Mesodermal cell (in vitro differentiated cells): ENCODE measurements around the gene CHRD.

Experiments used
- H3K27ac ChIP-seq: 2 replicates; pipeline ENCODE4 v1.7.0; 2013; ENCODE audit warnings: mild to moderate bottlenecking, low read depth, low read length, moderate library complexity; ENCODE audit not compliant: severe bottlenecking
- H3K36me3 ChIP-seq: 2 replicates; pipeline ENCODE4 v1.7.1; 2013; ENCODE audit warnings: mild to moderate bottlenecking, low read length, moderate library complexity; ENCODE audit not compliant: control insufficient read depth, insufficient read depth
- H3K4me1 ChIP-seq: one replicate; pipeline ENCODE4 v1.7.1; 2013; ENCODE audit warnings: mild to moderate bottlenecking, low read length; ENCODE audit not compliant: insufficient read depth, control insufficient read depth, poor library complexity, severe bottlenecking
- H3K4me3 ChIP-seq: 2 replicates; pipeline ENCODE4 v1.7.0; 2013; ENCODE audit warnings: low read length, control low read depth, mild to moderate bottlenecking; ENCODE audit not compliant: insufficient read depth, poor library complexity, severe bottlenecking; ENCODE audit errors: extremely low read depth
- H3K9me3 ChIP-seq: 2 replicates; pipeline ENCODE4 v1.7.1; 2013; ENCODE audit warnings: mild to moderate bottlenecking, low read length, moderate library complexity; ENCODE audit not compliant: control insufficient read depth
- WGBS, 2 experiments: methylation state at CpG; one replicate each; pipeline ENCODE4 v1.1.5; 2013; ENCODE audit warnings: missing lambda C conversion rate in 2 of 2; ENCODE audit not compliant: insufficient coverage in 2 of 2; 5-methylcytosine and 5-hydroxymethylcytosine counted together

Gene CHRD

DNA sequence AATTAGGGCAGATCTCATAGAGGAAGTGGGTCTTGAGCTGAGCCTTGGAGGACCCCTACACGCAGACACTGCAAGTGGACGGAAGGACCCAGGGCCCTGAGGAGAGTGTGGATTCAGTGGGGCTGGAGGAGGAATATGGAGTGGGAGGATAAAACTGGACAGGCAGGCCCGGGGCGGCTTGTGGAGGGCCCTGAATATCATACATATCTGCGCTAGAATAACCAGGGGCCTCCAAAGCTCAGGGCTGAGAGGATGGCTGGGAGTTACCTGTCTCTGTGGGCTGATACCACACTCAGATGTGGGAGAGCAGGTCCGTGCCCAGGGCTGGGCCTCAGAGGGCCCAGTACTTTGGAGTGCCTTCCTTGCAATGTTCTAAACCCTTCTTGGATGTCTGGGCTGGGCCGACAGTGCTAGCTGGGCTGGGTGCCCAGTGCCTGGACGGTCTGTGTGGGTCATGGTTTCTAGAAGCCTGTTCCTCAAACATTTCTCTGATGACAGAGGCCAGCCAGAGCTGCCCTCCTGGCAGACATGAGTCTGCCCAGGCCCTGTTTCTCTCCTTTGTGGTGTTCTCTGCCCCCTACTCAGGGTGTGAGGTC is 29.6 kb downstream of the CHRD start:
- 93 to 95% methylated on average over 6 to 7 of the region's 8 CpGs for WGBS, 2 experiments

DNA sequence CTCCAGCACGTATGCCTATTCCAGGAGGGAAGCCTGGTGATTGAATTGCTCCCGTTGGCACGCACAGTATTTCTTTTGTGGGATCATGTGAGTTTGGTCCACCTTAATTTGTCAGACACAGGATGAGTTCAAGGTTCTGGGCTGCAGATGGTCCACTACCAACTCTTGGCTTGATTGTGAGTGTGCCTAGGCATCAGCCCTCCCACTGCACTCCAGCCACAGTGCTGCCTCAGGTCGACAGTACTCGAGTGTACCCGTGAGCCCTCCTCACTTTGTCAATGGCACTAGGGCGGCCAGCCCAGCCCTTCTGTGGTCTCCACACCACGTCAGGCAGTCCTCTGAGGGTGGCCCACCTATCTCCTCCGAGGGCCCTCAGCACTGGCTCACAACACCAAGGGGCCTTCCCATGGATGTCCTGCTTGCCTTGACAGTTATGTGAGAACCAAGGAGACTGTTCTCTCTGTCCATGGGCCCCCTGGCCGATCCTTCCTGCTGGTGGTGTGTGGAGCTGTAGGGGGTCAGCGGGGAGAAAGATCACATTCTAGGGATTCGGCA is 30.2 kb downstream of the CHRD start:
- H3K9me3 ChIP-seq, result no peaks in the 10 kb centered on the region
- no peaks in the 10 kb centered on the region for H3K36me3 ChIP-seq
- 89 to 96% methylated on average over 8 to 11 of the region's 12 CpGs for WGBS, 2 experiments
- H3K4me3 ChIP-seq, result no peak overlapping the region
- H3K4me1 ChIP-seq, result no peaks in the 10 kb centered on the region
- no peak overlapping the region for H3K27ac ChIP-seq

More for the DNA sequence above, 29.6 kb downstream of the CHRD start:
- no peaks in the 10 kb centered on the region for H3K9me3 ChIP-seq
- no peak overlapping the region for H3K4me3 ChIP-seq
- no peak overlapping the region for H3K27ac ChIP-seq
- no peaks in the 10 kb centered on the region for H3K36me3 ChIP-seq
- H3K4me1 ChIP-seq, result no peaks in the 10 kb centered on the region

DNA sequence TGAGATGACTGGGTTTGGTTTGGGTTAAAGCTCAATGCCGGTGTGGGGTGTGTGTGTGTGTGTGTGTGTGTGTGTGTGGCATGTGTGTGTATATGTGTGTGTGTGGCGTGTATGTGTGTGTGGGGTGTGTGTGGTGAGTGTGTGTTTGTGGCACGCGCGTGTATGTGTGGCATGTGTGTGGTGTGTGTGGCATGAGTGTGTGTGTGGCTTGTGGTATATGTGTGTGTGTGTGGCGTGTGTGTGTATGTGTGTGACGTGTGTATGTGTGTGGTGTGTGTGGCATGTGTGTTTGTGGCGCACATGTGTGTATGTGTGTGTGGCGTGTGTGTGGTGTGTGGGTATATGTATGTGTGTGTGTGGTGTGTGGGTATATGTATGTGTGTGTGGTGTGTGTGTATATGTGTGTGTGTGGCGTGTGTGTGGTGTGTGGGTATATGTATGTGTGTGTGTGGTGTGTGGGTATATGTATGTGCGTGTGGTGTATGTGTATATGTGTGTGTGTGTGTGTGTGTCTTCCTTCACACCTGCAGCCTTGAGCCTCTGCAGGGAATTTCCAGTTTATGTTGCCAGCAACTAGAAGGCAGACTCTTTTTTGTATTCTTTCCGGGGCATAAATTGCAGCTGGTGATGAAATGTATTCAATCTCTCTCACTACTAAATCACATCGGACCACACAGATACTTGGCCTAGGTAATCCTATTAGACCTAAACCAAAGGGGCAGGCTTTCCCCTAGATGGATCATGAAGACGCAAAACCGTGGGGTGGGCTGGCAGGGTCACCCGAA is 34.8 kb downstream of the CHRD start:
- Histone ChIP-seq H3K4me1 (no peaks in the 10 kb centered on the region), H3K9me3 (no peaks in the 10 kb centered on the region), H3K27ac (no peak overlapping the region), H3K36me3 (no peaks in the 10 kb centered on the region), H3K4me3 (no peak overlapping the region)
- WGBS, 2 experiments, result 81 to 87% methylated on average over 12 to 14 of the region's 16 CpGs

DNA sequence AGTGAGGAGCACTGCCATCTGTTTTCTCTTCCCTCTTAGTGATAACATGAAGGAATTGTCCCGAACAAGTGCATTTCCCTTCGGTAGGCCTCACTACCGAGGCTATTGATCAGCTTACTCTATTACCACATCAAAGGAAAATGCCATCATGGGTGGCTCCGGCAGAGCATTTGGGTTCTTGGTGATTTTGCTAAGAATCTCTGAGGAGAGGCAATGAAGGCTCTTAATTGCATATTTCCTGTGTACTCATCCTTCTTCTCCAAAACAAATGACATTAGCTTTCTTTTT is 35.3 kb downstream of the CHRD start:
- H3K4me3 ChIP-seq, result no peak overlapping the region
- no peaks in the 10 kb centered on the region for H3K4me1 ChIP-seq
- H3K9me3 ChIP-seq, result no peaks in the 10 kb centered on the region
- no peaks in the 10 kb centered on the region for H3K36me3 ChIP-seq
- WGBS, 2 experiments, result 60% methylated on average over 1 of the region's 4 CpGs; no CpG with 5 or more reads in 1 of the 2 experiments
- no peak overlapping the region for H3K27ac ChIP-seq

DNA sequence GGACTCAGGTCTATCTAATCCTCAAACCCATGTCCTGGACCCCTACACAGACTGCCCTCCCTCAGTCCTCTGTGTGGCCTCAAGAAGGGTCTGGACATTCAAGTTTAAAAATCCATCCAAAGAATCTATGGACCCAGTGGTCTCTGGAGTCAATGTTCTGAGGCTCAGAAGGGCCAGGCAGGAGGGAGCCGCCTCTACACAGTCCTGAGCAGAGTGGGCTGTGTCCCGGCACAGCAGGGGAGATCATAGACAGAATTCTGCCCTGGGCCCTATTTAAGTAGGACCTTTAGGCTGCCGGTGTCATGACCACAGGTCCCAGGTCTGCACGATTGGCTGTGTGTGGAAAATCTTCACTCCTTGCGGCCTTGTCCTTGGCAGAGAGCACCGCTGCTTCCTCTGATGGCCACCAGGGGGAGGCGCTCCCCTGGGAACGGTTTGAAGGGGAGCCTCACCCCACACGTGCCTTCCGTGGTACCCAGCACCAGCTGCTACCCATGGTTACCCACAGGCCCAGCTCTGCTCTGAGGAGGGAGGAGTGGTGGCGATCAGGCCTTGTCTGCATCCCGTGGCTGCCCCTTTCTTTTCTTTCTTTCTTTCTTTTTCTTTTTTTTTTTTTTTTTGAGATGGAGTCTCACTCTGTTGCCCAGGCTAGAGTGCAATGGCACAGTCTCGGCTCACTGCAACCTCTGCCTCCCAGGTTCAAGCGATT is 37.9 kb downstream of the CHRD start:
- 48 to 50% methylated on average over 5 to 11 of the region's 14 CpGs for WGBS, 2 experiments
- Histone ChIP-seq H3K27ac (no peak overlapping the region), H3K4me3 (no peak overlapping the region), H3K4me1 (no peaks in the 10 kb centered on the region), H3K36me3 (no peaks in the 10 kb centered on the region), H3K9me3 (no peaks in the 10 kb centered on the region)

DNA sequence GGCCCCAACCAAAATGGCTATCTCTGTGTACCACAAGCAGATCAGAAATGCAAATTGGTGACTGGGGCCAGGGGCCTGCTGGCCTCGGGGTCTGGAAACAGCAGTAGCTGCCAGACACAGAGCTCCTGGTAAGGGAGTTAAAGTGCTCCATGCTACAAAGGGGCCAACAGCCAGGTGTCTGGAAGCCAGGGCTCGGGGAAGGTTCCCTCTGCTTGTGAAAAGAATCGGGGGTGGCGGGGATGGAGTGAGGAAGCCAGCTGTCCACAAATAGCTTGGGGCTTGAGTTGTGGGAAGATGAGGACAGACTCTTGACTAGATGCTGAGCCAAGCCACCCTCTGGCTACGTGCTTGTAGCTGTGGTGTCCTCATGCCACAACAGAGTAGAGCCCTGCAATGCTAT is 39.3 kb downstream of the CHRD start:
- WGBS, 2 experiments, result 87 to 100% methylated on average over 1 to 5 of the region's 5 CpGs
- no peaks in the 10 kb centered on the region for H3K36me3 ChIP-seq
- no peak overlapping the region for H3K4me3 ChIP-seq
- H3K27ac ChIP-seq, result no peak overlapping the region
- no peaks in the 10 kb centered on the region for H3K9me3 ChIP-seq
- H3K4me1 ChIP-seq, result no peaks in the 10 kb centered on the region

DNA sequence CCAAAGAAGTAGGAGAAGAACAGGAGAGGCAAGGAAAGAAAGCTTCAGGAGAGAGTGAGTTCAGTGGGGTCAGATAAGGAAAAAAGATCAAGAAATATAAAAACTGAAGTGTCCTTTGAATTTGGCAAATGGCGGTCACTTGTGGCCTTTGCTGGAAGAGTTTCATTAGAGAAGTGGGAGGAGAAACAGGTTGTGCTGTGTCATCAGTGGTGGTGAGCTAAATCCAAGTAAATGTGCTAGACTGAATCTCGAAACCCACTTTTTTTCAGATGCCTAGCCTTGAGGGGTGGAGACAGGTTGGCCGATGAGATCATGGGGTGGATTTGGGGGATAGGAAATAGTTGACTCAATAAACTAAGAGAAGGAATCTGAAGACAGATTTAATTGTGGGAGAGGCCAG is 43.7 kb downstream of the CHRD start:
- no peaks in the 10 kb centered on the region for H3K9me3 ChIP-seq
- WGBS, 2 experiments, result 94 to 97% methylated on average over 2 to 3 of the region's 3 CpGs
- H3K36me3 ChIP-seq, result no peaks in the 10 kb centered on the region
- no peak overlapping the region for H3K27ac ChIP-seq
- no peaks in the 10 kb centered on the region for H3K4me1 ChIP-seq
- H3K4me3 ChIP-seq, result no peak overlapping the region

DNA sequence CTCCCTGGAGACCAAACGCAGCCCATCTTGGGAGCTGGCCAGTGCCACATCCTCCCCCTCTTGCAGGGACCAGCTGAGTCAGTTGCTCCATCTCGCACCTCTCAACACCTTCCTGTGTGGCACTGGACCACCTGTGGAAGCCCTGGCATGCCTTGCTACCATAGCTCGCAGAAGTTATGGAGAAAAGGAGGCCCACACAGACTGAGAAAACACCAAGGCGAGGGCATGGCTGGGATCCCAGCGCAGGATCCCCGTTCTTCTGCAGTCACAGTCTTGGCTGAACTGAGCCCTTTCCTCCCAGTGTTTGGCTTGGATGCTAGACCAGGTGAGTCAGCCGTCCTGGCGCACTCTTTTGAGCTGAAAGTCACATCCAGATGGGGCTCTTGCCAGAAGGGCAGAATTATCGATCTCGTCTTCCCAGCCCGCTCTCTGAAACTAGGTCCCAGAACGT is 46.9 kb downstream of the CHRD start:
- Histone ChIP-seq H3K9me3 (no peaks in the 10 kb centered on the region), H3K36me3 (no peaks in the 10 kb centered on the region), H3K4me3 (no peak overlapping the region), H3K27ac (no peak overlapping the region), H3K4me1 (no peaks in the 10 kb centered on the region)
- WGBS, 2 experiments, result 90 to 93% methylated on average over 9 to 10 of the region's 12 CpGs

DNA sequence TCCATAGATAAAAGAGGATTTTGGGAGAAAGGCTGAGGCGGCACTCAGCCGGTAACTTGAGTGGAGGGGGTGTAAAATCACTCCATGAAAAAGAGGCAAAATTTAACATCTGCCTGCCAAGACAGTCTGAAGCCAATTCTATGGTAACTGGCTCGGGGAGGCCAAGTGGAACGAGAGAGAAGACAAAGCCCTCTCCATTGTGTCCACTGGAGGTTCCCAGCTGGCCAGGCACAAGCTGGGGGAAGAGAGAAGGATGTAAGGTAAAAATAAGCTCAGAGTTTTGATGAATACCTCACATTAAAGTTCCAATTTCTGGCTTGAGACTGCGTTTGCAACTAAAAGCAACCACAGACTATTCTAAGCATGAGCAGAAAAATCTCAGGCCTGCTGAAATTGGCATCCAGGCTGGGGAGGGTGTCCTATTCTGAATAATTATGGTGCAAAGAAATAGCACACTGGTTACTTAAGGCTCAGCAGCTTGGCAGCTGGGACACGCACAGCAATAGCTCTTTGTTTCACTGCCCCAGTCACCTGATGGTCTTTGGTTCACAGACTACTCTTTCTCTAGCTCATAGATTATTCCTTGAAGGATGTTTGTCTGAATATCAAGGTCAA is 48.8 kb downstream of the CHRD start:
- Histone ChIP-seq H3K4me1 (no peaks in the 10 kb centered on the region), H3K36me3 (no peaks in the 10 kb centered on the region), H3K27ac (no peak overlapping the region), H3K4me3 (no peak overlapping the region), H3K9me3 (no peaks in the 10 kb centered on the region)
- 80 to 88% methylated on average over 4 to 5 of the region's 6 CpGs for WGBS, 2 experiments

DNA sequence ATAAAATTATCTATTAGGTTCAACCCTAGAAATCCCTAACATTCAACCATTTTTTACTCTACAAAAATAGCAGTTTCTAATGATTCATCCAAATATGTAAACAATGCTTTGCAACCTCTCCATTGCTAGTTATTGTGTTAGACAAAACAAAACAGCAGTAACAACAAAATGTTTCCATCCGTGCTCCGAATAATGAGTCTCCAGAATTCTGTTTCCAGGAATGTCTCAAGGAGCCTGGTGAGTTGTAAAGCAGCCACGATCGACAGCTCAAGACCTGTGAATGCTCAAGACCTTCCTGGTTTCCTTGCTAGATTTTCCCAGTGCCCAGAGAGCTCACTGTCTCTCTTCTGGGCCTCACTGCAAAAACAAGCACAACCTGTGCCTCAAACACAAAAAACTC is 49.9 kb downstream of the CHRD start:
- no peaks in the 10 kb centered on the region for H3K36me3 ChIP-seq
- no peaks in the 10 kb centered on the region for H3K4me1 ChIP-seq
- H3K27ac ChIP-seq, result no peak overlapping the region
- WGBS, 2 experiments, result 77 to 89% methylated on average over 4 of the region's 4 CpGs
- no peak overlapping the region for H3K4me3 ChIP-seq
- no peaks in the 10 kb centered on the region for H3K9me3 ChIP-seq
